Esophagus muscularis mucosa (tissue), 4 donors: Measurements from ENCODE around the gene MMADHC. TPM values are rescaled to one million over a fixed set of nuclear protein-coding genes. Genes with fewer than 3 reads are reported as not detected.
"Not testable (repeated sequence)": the region's sequence is repeated elsewhere in the genome, so short reads cannot be mapped to it uniquely, and the experiment has no call there.

Experiments
- DNase-seq: peaks from one replicate; pipeline ENCODE4 v3.0.0-alpha.2; 2017; ENCODE audit errors: extremely low spot score
- H3K27ac ChIP-seq, 4 donors: fragments of 200-600 bp; sonication (generic); replicated peaks in 1 of 4; 1 replicate in 3 of 4; 2 replicates in 1 of 4; pipeline ENCODE4 v1.5.1; 2016 to 2019; ENCODE audit warnings: mild to moderate bottlenecking in 1 of 4
- H3K27me3 ChIP-seq, 4 donors: fragments of 200-600 bp; sonication (generic); one replicate each; pipeline versions ENCODE4 v1.5.1 to v1.6.0; 2016 to 2019
- H3K36me3 ChIP-seq, 4 donors: fragments of 200-600 bp; sonication (generic); one replicate each; pipeline ENCODE4 v1.5.1; 2016 to 2019
- H3K4me1 ChIP-seq, 4 donors: fragments of 200-600 bp; sonication (generic); one replicate each; pipeline ENCODE4 v1.5.1; 2016 to 2019
- H3K4me3 ChIP-seq, 4 donors: fragments of 200-600 bp; sonication (generic); 1 replicate in 2 of 4; 2 replicates in 2 of 4; pipeline ENCODE4 v1.5.1; 2016 to 2019; ENCODE audit warnings: mild to moderate bottlenecking in 4 of 4, moderate library complexity in 1 of 4
- H3K9me3 ChIP-seq, 4 donors: fragments of 200-600 bp; sonication (generic); 1 replicate in 3 of 4; 2 replicates in 1 of 4; pipeline ENCODE4 v1.5.1; 2016 to 2019
- CTCF ChIP-seq, 3 experiments: fragments of 200-600 bp in 2 of 3; fragments of 450-650 bp in 1 of 3; sonication (generic) in 2 of 3; IDR thresholded peaks; one replicate each; pipeline ENCODE4 v1.5.1; 2017 to 2019; ENCODE audit warnings: antibody characterized with exemption in 3 of 3, mild to moderate bottlenecking in 2 of 3, moderate library complexity in 1 of 3
- EP300 ChIP-seq: sonication (generic); formaldehyde crosslinking; IDR thresholded peaks from one replicate; pipeline ENCODE4 v1.6.1; 2017; ENCODE audit warnings: antibody characterized with exemption
- POLR2A ChIP-seq: fragments of 450-650 bp; IDR thresholded peaks from one replicate; pipeline ENCODE4 v1.6.1; 2017; ENCODE audit warnings: antibody characterized with exemption, moderate library complexity, mild to moderate bottlenecking, low read depth
- POLR2AphosphoS5 ChIP-seq, 2 donors: sonication (generic); formaldehyde crosslinking; IDR thresholded peaks; one replicate each; pipeline ENCODE4 v1.6.1; 2017; ENCODE audit warnings: antibody characterized with exemption in 2 of 2
- WGBS: methylation state at CpG from one replicate; pipeline ENCODE4 v1.1.5; 2018; 5-methylcytosine and 5-hydroxymethylcytosine counted together
- intact Hi-C: fragments of 100-400 bp; cut with DNase I; formaldehyde crosslinking; loops from one replicate; pipeline ENCODE4 v1.15.1; 2023
- total RNA-seq, 4 donors: library from RNA; depleted of rRNA; stranded (reverse); fragments of >200 nt; gene quantifications; one replicate each; pipeline versions ENCODE4 v1.1.0 to v1.2.1, GENCODE V29; 2016

MMADHC gene
- total RNA-seq, 4 donors from 2014 or later = 96.5 to 184 (median 133) TPM

GRCh38 chr2:149566652-149567051 is 20.9 kb downstream of the MMADHC start:
- intact Hi-C loops = no loop called here
- H3K36me3 ChIP-seq = peaks cover 12 to 67% (median 35%) of the 10 kb centered on the region in 4 donors
- no peak overlapping the region for H3K27ac ChIP-seq
- H3K9me3 ChIP-seq = no peaks in the 10 kb centered on the region
- DNase-seq = no peak
- H3K4me1 ChIP-seq = peaks cover 0 to 6% (median 0%) of the 10 kb centered on the region in 4 donors
- H3K4me3 ChIP-seq = no peak overlapping the region
- WGBS = 95% methylated on average over 2 of the region's 2 CpGs
- no peak for TF ChIP-seq CTCF (IDR thresholded peaks at IDR 0.05)
- no peak for TF ChIP-seq POLR2AphosphoS5 (IDR thresholded peaks at IDR 0.05)
- TF ChIP-seq EP300 = no peak
- TF ChIP-seq POLR2A = no peak
- no peaks in the 10 kb centered on the region for H3K27me3 ChIP-seq

- H3K27me3 ChIP-seq, H3K9me3 ChIP-seq, H3K4me3 ChIP-seq, H3K27ac ChIP-seq, H3K4me1 ChIP-seq, DNase-seq, intact Hi-C loops: not testable (repeated sequence)
- WGBS = 96% methylated on average over 9 of the region's 9 CpGs
- H3K36me3 ChIP-seq = peaks cover 12 to 59% (median 32%) of the 10 kb centered on the region in 4 donors
Measured at GRCh38 chr2:149565625-149566024, 21.9 kb downstream of the MMADHC start.

- no peak overlapping the region for H3K4me3 ChIP-seq
- H3K4me1 ChIP-seq = peaks cover 0 to 6% (median 0%) of the 10 kb centered on the region in 4 donors
- no peaks in the 10 kb centered on the region for H3K9me3 ChIP-seq
- WGBS = 82% methylated on average over 5 of the region's 5 CpGs
- peaks cover 12 to 52% (median 28%) of the 10 kb centered on the region in 4 donors for H3K36me3 ChIP-seq
- intact Hi-C loops = no loop called here
- DNase-seq = no peak
- TF ChIP-seq EP300 (no peak), POLR2AphosphoS5 (IDR thresholded peaks at IDR 0.05) (no peak), POLR2A (no peak), CTCF (IDR thresholded peaks at IDR 0.05) (no peak)
- H3K27me3 ChIP-seq = no peaks in the 10 kb centered on the region
- H3K27ac ChIP-seq = no peak overlapping the region
Measured at GRCh38 chr2:149564983-149565382, 22.6 kb downstream of the MMADHC start.

- intact Hi-C loops = no loop called here
- Histone ChIP-seq H3K4me1 (peaks cover 0 to 6% (median 0%) of the 10 kb centered on the region in 4 donors), H3K9me3 (no peaks in the 10 kb centered on the region), H3K27ac (no peak overlapping the region), H3K27me3 (peaks cover 0 to under 1% (median 0%) of the 10 kb centered on the region in 4 donors), H3K36me3 (peaks cover 3 to 44% (median 20%) of the 10 kb centered on the region in 4 donors), H3K4me3 (no peak overlapping the region)
- 30% methylated on average over 1 of the region's 1 CpG for WGBS
- TF ChIP-seq POLR2A (no peak), POLR2AphosphoS5 (IDR thresholded peaks at IDR 0.05) (no peak), EP300 (no peak), CTCF (IDR thresholded peaks at IDR 0.05) (no peak)
- no peak for DNase-seq
Measured at GRCh38 chr2:149564097-149564496, 23.5 kb downstream of the MMADHC start.

- Histone ChIP-seq H3K36me3 (peaks cover 0 to 26% (median 4%) of the 10 kb centered on the region in 4 donors), H3K9me3 (no peaks in the 10 kb centered on the region), H3K4me3 (no peak overlapping the region), H3K27ac (no peak overlapping the region), H3K4me1 (peaks cover 0 to 6% (median 0%) of the 10 kb centered on the region in 4 donors), H3K27me3 (peaks cover 0 to 3% (median 0%) of the 10 kb centered on the region in 4 donors)
- no peak for TF ChIP-seq CTCF (IDR thresholded peaks at IDR 0.05)
- no peak for TF ChIP-seq POLR2A
- no peak for TF ChIP-seq POLR2AphosphoS5 (IDR thresholded peaks at IDR 0.05)
- no peak for TF ChIP-seq EP300
- 35% methylated on average over 2 of the region's 2 CpGs for WGBS
- DNase-seq = no peak
- intact Hi-C loops = no loop called here
Measured at GRCh38 chr2:149562324-149562723, 25.3 kb downstream of the MMADHC start.
